GM10266 (cell line): ENCODE data around the gene PLD1.

Experiments
- DNase-seq: peaks from one replicate; pipeline ENCODE4 v3.0.0; 2012; ENCODE audit errors: extremely low spot score
- CTCF ChIP-seq: IDR thresholded peaks from 2 replicates; pipeline ENCODE4 v1.5.1; 2012; ENCODE audit warnings: mild to moderate bottlenecking, low read depth; ENCODE audit not compliant: control insufficient read depth, insufficient read depth; ENCODE audit errors: missing control alignments

PLD1 gene

GRCh38 chr3:171803044-171803443, 7.2 kb downstream of the PLD1 start:
- no peak for DNase-seq
- no peak for TF ChIP-seq CTCF

DNA sequence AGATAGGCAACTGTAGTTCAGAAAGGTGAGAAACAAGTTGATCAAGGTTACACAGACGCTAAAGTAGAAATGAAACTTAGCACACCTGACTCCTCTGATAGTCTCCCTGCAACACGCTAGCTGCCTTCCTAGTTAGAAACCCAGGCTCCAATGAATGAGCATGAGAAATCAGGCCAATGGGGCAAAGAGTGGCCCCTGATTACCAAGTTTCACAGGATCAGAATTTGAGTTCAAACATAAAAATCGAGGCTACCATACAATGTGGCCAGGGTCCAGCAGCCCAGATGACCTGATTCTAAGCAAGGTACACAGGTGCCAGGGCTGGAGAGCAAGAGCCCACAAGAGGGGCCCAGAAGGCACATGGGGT, 7.7 kb downstream of the PLD1 start:
- TF ChIP-seq CTCF = no peak
- no peak for DNase-seq

DNA sequence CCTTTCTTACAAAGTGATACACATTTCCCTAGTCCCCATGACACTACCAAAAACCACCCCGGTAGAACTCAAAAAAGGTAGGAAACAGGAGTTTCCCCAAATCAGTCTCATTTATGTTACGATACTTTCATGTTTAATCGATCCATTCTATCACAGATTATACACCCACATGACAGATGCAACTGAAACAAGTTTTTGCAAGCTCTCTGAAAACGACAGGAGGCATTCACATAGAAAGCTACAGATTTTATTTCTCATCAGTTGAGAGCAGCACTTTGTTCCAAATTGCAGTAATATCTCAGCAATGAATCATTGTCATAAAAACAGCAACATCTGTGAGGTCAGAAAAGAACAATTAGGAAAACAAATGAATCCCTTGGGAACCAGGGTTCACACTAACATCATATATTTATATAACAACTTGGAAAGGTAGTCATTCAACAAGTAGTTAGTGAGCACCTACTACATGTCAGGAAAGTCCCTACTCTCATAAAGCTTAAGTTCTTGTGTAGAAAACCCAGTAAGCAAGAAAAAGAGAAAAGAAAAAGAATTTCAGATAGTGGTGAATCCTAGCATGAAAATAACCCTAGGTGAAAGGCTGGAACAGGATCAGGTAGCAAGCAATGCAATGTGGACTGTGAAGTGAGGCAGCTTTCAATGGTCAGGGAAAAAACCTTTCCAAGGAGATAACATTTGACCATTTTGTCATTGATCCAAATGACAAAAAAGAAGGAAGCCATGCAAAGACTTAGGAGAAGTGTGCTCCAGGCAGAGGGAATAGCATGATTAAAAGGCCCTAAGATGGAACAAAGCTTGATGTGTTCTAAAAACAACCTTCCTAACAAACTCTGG, 8.3 kb downstream of the PLD1 start:
- TF ChIP-seq CTCF = no peak
- no peak for DNase-seq

- TF ChIP-seq CTCF = no peak
- DNase-seq = no peak
These were observed 10.8 kb downstream of the PLD1 start for GRCh38 chr3:171799501-171799900.

GRCh38 chr3:171797873-171798272, 12.4 kb downstream of the PLD1 start:
- DNase-seq = no peak
- TF ChIP-seq CTCF = no peak

DNA sequence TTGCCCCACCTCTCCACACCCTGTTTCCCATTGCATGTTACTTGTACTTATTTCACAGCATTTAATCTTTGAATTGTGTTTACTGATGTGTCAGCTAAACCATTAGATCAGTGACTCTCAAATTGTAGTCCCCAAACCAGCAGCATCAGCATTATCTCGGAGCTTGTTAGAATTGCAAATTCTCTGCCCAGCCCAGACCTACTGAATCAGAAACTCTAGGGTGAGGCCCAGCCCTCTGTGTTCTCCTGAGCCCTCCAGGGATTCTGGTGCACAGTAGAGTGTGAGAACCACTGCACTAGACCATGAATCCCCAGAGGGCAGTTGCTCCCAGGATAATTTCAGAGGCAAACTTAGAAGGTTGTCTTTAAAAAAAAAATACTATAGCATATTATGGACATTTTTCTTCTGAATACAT, 13.0 kb downstream of the PLD1 start:
- TF ChIP-seq CTCF = no peak
- DNase-seq = no peak

DNA sequence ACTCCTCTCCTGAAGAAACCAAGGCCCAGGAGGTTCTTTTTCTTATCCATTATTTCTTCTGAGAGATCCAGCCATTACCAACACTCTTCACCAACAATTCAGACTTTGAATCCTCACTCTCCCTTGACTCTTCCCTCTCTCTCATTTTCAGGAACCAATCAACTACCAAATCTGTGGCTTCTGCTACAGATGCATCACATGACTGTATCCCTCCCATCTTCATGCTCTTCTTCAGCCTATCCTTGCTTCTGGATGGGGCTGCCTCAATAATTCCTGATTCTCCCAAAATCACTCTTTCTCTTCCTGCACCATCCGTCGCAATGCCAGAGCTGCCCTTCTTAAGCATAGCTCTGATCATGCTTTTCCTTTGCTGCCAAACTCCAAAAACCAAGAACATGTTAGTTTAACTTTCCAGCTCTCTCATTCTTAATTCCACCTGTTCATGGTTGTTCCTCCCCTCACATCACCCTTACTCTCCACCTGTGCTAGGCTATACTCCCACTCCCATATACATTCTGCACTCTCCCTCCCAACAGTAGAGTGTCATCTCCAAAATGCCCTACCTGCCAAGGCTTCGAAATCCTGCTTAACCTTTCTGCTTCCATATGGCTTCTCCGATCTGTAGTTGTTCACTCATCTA, 13.5 kb downstream of the PLD1 start:
- no peak for DNase-seq
- no peak for TF ChIP-seq CTCF
